Motor neuron (in vitro differentiated cells): ENCODE results near the gene FLT4. TPM values are rescaled to one million over a fixed set of nuclear protein-coding genes. Genes with fewer than 3 reads are reported as not detected.

ENCODE experiments used
- ATAC-seq, 8 experiments: fragments of 200-7000 bp; cut with Tn5 transposase; replicated peaks in 6 of 8; 2 replicates each; pipeline ENCODE4 v1.8.0; 2021; ENCODE audit warnings: mild to moderate bottlenecking in 8 of 8, moderate library complexity in 8 of 8
- H3K27ac ChIP-seq, 2 donors: fragments of 250-450 bp; sonication (Bioruptor Pico); 2 replicates each; pipeline ENCODE4 v1.9.0; 2021; ENCODE audit warnings: antibody characterized with exemption in 2 of 2, mild to moderate bottlenecking in 2 of 2, moderate library complexity in 1 of 2
- H3K4me1 ChIP-seq, 2 donors: fragments of 250-450 bp; sonication (Bioruptor Pico); replicated peaks in 1 of 2; 2 replicates each; pipeline ENCODE4 v1.6.1; 2021; ENCODE audit warnings: antibody characterized with exemption in 2 of 2, mild to moderate bottlenecking in 2 of 2, moderate library complexity in 1 of 2
- H3K4me3 ChIP-seq, 5 donors: fragments of 250-450 bp; sonication (Bioruptor Pico); 2 replicates each; pipeline ENCODE4 v1.9.0; 2021; ENCODE audit warnings: antibody characterized with exemption in 5 of 5, mild to moderate bottlenecking in 5 of 5, moderate library complexity in 4 of 5
- WGBS, 10 experiments: fragments of 450-650 bp; shearing (Covaris generic); methylation state at CpG; one replicate each; pipeline ENCODE4 v1.0.0; 2022; 5-methylcytosine and 5-hydroxymethylcytosine counted together
- in situ Hi-C, 9 experiments: fragments of 400-800 bp; cut with MboI; loops; one replicate each; pipeline ENCODE4 v1.15.0; 2021; ENCODE audit warnings: low sequenced_read_pairs in 9 of 9, low pct_unique_long_range_greater_than_20kb in 2 of 9; ENCODE audit not compliant: unreplicated experiment in 9 of 9
- total RNA-seq, 8 experiments: library from RNA; unstranded; fragments of 300-600 nt; gene quantifications; 2 replicates each; pipeline versions ENCODE4 v1.2.3 to v1.2.4, GENCODE V29; 2022

FLT4 gene
- total RNA-seq, 8 experiments from 2014 or later = 0.14 to 4.4 (median 1.2) TPM

- H3K27ac ChIP-seq = no peak overlapping the region
- in situ Hi-C loops = no loop called here
Observed at GRCh38 chr5:180636403-180637075, 12.9 kb downstream of the FLT4 start.

DNA sequence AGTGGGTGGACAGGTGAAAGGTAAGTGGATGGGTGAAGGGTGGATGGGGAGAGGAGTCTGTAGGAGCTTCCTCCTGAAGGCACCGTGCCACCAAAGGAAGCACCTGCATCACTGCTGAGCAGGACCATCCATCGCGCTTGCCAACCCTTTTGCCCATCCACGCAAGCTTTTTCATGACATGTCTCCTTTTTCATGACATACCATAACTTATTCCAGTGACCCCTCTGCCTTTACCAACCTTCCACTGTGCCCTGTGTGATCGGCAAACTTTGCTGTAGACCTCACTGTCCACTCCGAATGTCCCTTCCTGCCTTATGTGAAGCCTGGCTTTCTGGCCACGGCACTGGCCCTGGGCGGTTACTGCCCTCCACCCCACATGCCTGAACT lies 13.4 kb downstream of the FLT4 start:
- no peak for ATAC-seq
- Histone ChIP-seq H3K27ac (no peak overlapping the region), H3K4me3 (no peak overlapping the region), H3K4me1 (peaks cover 0 to 10% of the 10 kb centered on the region in 2 donors)
- in situ Hi-C loops = no loop called here
- 39 to 100% (median 74%) methylated on average over 3 to 5 of the region's 8 CpGs; no CpG with 5 or more reads in 6 of the 10 experiments for WGBS, 10 experiments

More at GRCh38 chr5:180636403-180637075, 12.9 kb downstream of the FLT4 start:
- 31% methylated on average over 3 of the region's 18 CpGs; no CpG with 5 or more reads in 9 of the 10 experiments for WGBS, 10 experiments
- Histone ChIP-seq H3K4me1 (peaks cover 0 to 10% of the 10 kb centered on the region in 2 donors), H3K4me3 (no peak overlapping the region)
- peak in 5 of 8 experiments; percentile 37 to 85 (median 67) for ATAC-seq

- in situ Hi-C loops = no loop called here
- Histone ChIP-seq H3K27ac (no peak overlapping the region), H3K4me1 (peaks cover 0 to 10% of the 10 kb centered on the region in 2 donors), H3K4me3 (no peak overlapping the region)
- ATAC-seq = no peak
- 50 to 90% (median 60%) methylated on average over 2 to 6 of the region's 14 CpGs; no CpG with 5 or more reads in 7 of the 10 experiments for WGBS, 10 experiments
Observed at GRCh38 chr5:180633283-180634177, 15.9 kb downstream of the FLT4 start.

DNA sequence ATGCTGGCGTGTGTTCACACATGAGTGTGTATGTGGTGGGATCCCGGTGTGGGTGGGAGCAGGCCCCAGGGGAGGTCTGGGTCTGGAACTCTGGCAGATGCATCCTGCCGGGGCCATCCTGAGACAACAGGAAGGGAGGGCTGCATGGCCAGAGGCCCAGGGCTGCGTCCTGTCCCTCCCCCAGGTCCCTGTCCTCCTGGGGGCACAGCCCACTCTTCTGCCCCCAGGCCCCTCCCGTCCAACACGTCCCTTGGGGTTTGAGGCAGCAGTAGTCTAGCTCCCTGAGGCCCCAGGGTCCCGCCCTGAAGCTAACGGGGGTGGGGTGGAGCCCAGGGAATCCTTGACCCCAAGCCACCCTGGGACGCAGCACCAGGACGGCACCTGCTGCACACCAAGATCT lies 16.6 kb downstream of the FLT4 start:
- in situ Hi-C loops = no loop called here
- no peak overlapping the region for H3K4me3 ChIP-seq
- H3K4me1 ChIP-seq = peaks cover 0 to 10% of the 10 kb centered on the region in 2 donors
- H3K27ac ChIP-seq = peak overlapping the region in 1 of 2 donors; percentile 52
- ATAC-seq = peak in 1 of 8 experiments; percentile 5
- 90% methylated on average over 2 of the region's 10 CpGs; no CpG with 5 or more reads in 9 of the 10 experiments for WGBS, 10 experiments

GRCh38 chr5:180631549-180632383 lies 17.6 kb downstream of the FLT4 start:
- in situ Hi-C loops = no loop called here
- peaks cover 0 to 10% of the 10 kb centered on the region in 2 donors for H3K4me1 ChIP-seq
- 87 to 100% (median 100%) methylated on average over 1 to 3 of the region's 36 CpGs; no CpG with 5 or more reads in 7 of the 10 experiments for WGBS, 10 experiments
- peak in 5 of 8 experiments; percentile 48 to 77 (median 76) for ATAC-seq
- H3K27ac ChIP-seq = peak overlapping the region in 1 of 2 donors; percentile 73
- H3K4me3 ChIP-seq = no peak overlapping the region

DNA sequence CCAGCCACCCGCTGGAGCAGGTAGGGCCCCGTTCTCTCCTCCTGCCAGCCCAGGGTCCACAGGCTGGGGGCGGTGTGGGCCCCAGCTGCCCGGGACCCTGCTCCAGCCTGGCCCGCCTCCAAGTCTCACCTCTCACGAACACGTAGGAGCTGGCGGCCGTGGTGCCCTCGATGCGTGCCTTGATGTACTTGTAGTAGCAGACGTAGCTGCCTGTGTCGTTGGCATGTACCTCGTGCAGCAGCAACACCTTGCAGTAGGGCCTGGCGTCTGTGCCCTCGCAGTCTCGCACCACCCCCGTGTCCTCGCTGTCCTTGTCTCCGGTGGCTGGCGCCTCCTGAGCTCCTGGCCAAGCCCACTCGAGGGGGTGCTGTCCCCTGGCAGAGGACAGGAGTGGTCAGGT lies 19.0 kb downstream of the FLT4 start:
- no peak overlapping the region for H3K4me3 ChIP-seq
- in situ Hi-C loops = no loop called here

GRCh38 chr5:180629831-180630382 lies 19.5 kb downstream of the FLT4 start:
- 53 to 81% methylated on average over 3 of the region's 25 CpGs; no CpG with 5 or more reads in 8 of the 10 experiments for WGBS, 10 experiments
- in situ Hi-C loops = no loop called here
- H3K4me1 ChIP-seq = peaks cover 0 to 10% of the 10 kb centered on the region in 2 donors
- H3K27ac ChIP-seq = no peak overlapping the region
- no peak for ATAC-seq
- no peak overlapping the region for H3K4me3 ChIP-seq

More for the DNA sequence above, 19.0 kb downstream of the FLT4 start:
- H3K4me1 ChIP-seq = peaks cover 0 to 10% of the 10 kb centered on the region in 2 donors
- no peak overlapping the region for H3K27ac ChIP-seq
- WGBS, 10 experiments = 74% methylated on average over 6 of the region's 22 CpGs; no CpG with 5 or more reads in 9 of the 10 experiments
- no peak for ATAC-seq

DNA sequence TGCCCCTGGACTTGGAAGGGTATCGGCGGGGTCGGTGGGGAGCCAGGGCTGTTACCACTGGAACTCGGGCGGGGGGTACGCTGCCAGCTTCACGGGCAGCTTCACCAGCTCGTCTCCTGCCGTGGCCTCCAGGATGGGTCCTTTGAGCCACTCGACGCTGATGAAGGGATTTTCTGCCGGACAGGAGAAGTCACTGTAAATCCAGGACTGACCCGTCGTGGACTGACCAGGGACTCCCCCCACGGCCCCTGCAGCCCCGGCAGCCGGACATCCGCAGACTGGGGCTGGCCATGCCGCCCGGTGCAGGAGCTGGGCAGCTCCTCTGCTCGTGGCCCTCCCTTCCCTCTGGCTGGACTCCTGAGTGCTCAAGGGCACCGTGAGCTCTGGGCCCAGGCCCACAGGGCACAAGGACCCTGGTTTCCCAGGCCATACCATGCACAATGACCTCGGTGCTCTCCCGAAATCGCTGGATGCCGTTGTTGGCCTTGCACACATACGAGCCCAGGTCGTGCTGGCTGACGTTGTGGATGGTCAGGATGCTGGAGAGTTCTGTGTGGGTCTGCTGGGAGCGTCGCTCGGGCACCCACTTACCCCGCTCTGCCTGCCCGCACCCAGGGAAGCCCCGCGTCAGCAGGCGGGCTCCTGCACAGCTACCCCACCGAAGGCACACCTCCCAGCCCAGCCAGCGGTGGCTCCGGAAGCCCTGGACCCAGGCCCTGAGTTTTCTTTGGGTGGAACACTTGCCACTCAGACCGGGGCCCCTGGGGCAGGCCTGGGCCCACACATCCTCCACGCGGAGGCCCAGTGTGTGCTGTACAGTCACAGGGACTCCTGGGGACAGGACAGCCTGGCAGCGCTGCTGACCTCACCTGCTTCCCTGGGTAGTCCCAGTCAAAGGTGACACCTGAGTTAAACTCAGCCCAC lies 20.3 kb downstream of the FLT4 start:
- no peak overlapping the region for H3K4me3 ChIP-seq
- 30 to 87% (median 69%) methylated on average over 2 to 3 of the region's 44 CpGs; no CpG with 5 or more reads in 7 of the 10 experiments for WGBS, 10 experiments
- no peak overlapping the region for H3K27ac ChIP-seq
- H3K4me1 ChIP-seq = peaks cover 0 to 10% of the 10 kb centered on the region in 2 donors
- in situ Hi-C loops = no loop called here
- no peak for ATAC-seq

DNA sequence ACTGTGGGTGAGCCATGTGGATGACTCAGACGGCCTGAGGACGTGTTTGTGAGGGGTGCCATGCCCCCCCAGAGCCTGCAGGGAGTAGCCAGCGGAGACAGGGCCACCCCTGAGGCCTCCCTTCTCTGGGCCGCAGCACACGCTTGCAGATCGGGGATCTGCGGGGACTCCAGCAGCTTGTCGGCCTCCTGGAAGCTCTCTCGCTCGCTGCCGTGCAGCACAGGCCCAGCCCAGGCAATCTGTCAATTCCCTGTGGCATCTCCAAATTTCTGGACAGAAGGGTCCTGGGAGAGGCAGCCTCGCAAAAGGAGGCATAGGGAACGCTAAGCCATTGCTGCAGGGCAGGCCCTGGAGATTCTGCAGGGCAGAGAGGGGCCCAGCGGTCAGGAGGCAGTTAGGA lies 21.2 kb downstream of the FLT4 start:
- H3K4me3 ChIP-seq = no peak overlapping the region
- no peak for ATAC-seq
- in situ Hi-C loops = no loop called here
- H3K27ac ChIP-seq = no peak overlapping the region
- H3K4me1 ChIP-seq = peaks cover 0 to 13% of the 10 kb centered on the region in 2 donors
- 20 to 76% (median 25%) methylated on average over 1 to 7 of the region's 14 CpGs; no CpG with 5 or more reads in 7 of the 10 experiments for WGBS, 10 experiments

DNA sequence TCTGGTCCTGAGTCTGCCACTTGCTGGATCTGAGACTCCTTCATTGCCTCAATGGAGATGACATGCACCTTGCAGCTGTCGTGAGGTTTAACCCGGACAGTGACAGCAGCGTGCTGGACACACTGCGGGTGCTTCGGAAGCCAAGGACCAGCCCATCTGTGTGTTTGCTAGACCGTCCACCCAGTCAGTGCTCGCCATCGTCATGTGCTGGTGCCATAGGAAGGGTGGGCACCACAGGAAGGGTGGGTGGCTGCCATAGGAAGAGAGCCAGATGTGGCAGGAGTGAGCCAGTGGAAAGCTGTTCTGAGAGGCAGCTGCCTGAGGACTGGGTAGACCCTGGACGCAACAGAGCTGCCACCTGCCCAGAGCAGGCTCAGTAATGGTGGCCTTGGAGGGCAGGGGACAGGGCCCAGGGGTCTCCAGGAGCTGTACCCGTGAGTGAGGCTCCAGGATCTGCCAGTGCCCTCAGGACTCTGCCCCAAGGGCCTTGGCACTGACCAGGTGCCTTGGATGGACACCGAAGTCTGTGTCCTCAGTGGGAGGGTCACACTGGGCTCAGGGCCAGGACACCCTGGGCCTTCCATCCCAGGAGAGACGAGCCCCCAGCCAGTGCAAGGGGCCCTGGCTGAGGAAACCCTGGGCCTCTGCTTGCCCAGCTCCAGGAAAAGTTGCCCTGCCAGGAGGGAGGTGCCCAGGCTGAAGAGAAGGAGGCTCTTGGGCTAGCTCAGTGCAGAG lies 21.8 kb downstream of the FLT4 start:
- in situ Hi-C loops = no loop called here
- ATAC-seq = no peak
- WGBS, 10 experiments = 20 to 100% (median 57%) methylated on average over 1 of the region's 12 CpGs; no CpG with 5 or more reads in 7 of the 10 experiments
- Histone ChIP-seq H3K4me1 (peaks cover 0 to 11% of the 10 kb centered on the region in 2 donors), H3K27ac (no peak overlapping the region), H3K4me3 (no peak overlapping the region)
